Spleen (tissue), 7 donors: ENCODE measurements around the gene GPR31.
"Not testable (repeated sequence)": the region's sequence is repeated elsewhere in the genome, so short reads cannot be mapped to it uniquely, and the experiment has no call there.

Source experiments
- CTCF ChIP-seq, 11 experiments: fragments of 200-600 bp in 7 of 11; fragments of 450-650 bp in 4 of 11; sonication (generic) in 4 of 11; IDR thresholded peaks in 8 of 11; conservative IDR thresholded peaks in 3 of 11; 1 replicate in 7 of 11; 2 replicates in 4 of 11; pipeline versions ENCODE4 v1.4.0 to v1.8.0; 2016 to 2021; ENCODE audit warnings: antibody characterized with exemption in 11 of 11, inconsistent platforms in 4 of 11, mild to moderate bottlenecking in 1 of 11
- POLR2A ChIP-seq, 3 donors: fragments of 450-650 bp; IDR thresholded peaks; one replicate each; pipeline ENCODE4 v1.5.1; 2017; ENCODE audit warnings: antibody characterized with exemption in 3 of 3, mild to moderate bottlenecking in 1 of 3
- POLR2AphosphoS5 ChIP-seq, 3 donors: sonication (generic); formaldehyde crosslinking; IDR thresholded peaks; one replicate each; pipeline ENCODE4 v1.5.1; 2017; ENCODE audit warnings: antibody characterized with exemption in 3 of 3
- donor health status: DM: no; HTN: no; CAD: no; lungs with moderate emphysema.
- donor health status: DM: no; HTN: no; CAD: no.
- donor health status: DM: no; HTN: no; CAD: no.

- TF ChIP-seq CTCF (IDR thresholded peaks at IDR 0.05 in 8 of 11, conservative IDR thresholded peaks at IDR 0.05 in 3 of 11); POLR2AphosphoS5 (IDR thresholded peaks at IDR 0.05); POLR2A (IDR thresholded peaks at IDR 0.05): not testable (repeated sequence)
Observed at GRCh38 chr6:167171300-167171699, 13.5 kb upstream of the GPR31 start.
